Measurements from ENCODE around the gene CCNA2. TPM values are rescaled to one million over a fixed set of nuclear protein-coding genes. Genes with fewer than 3 reads are reported as not detected.

Gene CCNA2
- total and polyA plus RNA-seq, 9 of the 15 experiments (the other 6 are each of a cell fraction or from before 2014, with no cell fraction given), result 37.1 to 197 (median 154) TPM

DNA sequence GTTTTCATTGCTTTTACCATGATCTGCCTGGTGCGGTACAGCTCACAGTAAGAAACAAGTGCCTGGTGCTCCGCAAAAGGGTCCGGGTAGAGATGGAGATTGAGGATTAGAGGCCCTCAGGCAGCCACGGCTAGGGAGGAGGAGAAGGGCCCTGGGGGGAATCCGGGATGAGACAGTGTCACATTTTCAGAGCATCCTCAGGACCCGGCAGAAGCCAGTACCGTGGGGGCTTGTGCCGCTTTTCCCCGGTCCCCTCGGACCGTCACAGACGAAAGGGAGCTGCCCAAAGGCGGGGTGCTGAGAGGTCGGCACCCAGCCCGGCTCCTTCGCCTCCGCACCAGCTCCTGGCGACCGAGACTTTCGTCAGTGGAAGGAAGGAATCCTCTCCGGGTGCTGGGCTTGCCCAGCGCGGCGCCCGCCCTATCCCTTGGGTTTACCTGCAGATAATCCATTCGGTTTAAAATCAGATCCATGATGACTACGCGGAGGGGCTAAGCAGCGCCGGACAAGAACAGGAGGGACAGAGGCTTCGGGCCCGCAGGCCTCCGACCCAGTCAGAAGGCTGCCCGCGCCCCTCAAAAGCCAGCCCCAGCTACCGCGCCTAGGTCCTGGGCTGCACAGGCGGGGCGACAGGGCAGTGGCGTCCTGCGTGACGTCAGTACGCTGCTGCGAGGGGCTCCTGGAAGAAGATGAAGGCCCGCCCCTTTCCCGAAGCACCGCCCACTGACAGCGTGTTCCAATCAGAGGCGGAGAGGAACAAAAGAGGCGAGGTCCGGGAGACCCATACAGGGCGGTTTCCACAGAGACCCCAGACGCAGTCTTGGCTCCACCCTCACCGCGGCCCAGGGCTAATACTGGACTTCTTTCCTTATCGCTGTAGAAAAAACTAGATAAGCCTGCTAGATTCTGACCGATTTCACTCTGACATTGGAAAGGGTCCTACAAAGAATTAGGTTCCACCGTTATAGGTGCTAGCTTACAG lies 46.4 kb upstream of the CCNA2 start, which contains the start of gene BBS7 (continued):
- TF ChIP-seq, protein P1, sequence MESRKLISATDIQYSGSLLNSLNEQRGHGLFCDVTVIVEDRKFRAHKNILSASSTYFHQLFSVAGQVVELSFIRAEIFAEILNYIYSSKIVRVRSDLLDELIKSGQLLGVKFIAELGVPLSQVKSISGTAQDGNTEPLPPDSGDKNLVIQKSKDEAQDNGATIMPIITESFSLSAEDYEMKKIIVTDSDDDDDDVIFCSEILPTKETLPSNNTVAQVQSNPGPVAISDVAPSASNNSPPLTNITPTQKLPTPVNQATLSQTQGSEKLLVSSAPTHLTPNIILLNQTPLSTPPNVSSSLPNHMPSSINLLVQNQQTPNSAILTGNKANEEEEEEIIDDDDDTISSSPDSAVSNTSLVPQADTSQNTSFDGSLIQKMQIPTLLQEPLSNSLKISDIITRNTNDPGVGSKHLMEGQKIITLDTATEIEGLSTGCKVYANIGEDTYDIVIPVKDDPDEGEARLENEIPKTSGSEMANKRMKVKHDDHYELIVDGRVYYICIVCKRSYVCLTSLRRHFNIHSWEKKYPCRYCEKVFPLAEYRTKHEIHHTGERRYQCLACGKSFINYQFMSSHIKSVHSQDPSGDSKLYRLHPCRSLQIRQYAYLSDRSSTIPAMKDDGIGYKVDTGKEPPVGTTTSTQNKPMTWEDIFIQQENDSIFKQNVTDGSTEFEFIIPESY (CRISPR knock-in tag; IDR thresholded peaks at IDR 0.05), result 0 out of 2 replicates have a peak, but pooled peaks have one; percentile 19
- TF ChIP-seq KDM1A (IDR thresholded peaks at IDR 0.05), result peak; percentile 23 to 75
- TF ChIP-seq, protein P2, sequence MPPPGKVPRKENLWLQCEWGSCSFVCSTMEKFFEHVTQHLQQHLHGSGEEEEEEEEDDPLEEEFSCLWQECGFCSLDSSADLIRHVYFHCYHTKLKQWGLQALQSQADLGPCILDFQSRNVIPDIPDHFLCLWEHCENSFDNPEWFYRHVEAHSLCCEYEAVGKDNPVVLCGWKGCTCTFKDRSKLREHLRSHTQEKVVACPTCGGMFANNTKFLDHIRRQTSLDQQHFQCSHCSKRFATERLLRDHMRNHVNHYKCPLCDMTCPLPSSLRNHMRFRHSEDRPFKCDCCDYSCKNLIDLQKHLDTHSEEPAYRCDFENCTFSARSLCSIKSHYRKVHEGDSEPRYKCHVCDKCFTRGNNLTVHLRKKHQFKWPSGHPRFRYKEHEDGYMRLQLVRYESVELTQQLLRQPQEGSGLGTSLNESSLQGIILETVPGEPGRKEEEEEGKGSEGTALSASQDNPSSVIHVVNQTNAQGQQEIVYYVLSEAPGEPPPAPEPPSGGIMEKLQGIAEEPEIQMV (tag; conservative IDR thresholded peaks at IDR 0.05; ENCODE audit: low read depth), result no peak
- peak; percentile 76 for TF ChIP-seq KDM5B (IDR thresholded peaks at IDR 0.05; ENCODE audit: insufficient replicate concordance, low read depth, low read length)
- TF ChIP-seq, protein P3, sequence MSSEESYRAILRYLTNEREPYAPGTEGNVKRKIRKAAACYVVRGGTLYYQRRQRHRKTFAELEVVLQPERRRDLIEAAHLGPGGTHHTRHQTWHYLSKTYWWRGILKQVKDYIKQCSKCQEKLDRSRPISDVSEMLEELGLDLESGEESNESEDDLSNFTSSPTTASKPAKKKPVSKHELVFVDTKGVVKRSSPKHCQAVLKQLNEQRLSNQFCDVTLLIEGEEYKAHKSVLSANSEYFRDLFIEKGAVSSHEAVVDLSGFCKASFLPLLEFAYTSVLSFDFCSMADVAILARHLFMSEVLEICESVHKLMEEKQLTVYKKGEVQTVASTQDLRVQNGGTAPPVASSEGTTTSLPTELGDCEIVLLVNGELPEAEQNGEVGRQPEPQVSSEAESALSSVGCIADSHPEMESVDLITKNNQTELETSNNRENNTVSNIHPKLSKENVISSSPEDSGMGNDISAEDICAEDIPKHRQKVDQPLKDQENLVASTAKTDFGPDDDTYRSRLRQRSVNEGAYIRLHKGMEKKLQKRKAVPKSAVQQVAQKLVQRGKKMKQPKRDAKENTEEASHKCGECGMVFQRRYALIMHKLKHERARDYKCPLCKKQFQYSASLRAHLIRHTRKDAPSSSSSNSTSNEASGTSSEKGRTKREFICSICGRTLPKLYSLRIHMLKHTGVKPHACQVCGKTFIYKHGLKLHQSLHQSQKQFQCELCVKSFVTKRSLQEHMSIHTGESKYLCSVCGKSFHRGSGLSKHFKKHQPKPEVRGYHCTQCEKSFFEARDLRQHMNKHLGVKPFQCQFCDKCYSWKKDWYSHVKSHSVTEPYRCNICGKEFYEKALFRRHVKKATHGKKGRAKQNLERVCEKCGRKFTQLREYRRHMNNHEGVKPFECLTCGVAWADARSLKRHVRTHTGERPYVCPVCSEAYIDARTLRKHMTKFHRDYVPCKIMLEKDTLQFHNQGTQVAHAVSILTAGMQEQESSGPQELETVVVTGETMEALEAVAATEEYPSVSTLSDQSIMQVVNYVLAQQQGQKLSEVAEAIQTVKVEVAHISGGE (CRISPR knock-in tag; IDR thresholded peaks at IDR 0.05), result peak in 1 of 3 experiments; percentile 64; a peak in 1 of 6 replicates
- peak; percentile 66 for TF ChIP-seq L3MBTL2 (IDR thresholded peaks at IDR 0.05)

Data from K562 (cell line).